Neural cell (in vitro differentiated cells): Measurements from ENCODE around the gene PFKM.

Source experiments
- CTCF ChIP-seq: fragments of 450-650 bp; IDR thresholded peaks from 2 replicates; pipeline ENCODE4 v1.5.1; 2014; ENCODE audit warnings: antibody characterized with exemption, mild to moderate bottlenecking, moderate library complexity; ENCODE audit not compliant: poor library complexity, severe bottlenecking
- EP300 ChIP-seq: fragments of 450-650 bp; conservative IDR thresholded peaks from 2 replicates; pipeline ENCODE4 v1.6.1; 2014; ENCODE audit warnings: antibody characterized with exemption, mild to moderate bottlenecking, moderate library complexity; ENCODE audit not compliant: poor library complexity, severe bottlenecking
- EZH2 ChIP-seq: fragments of 200-600, 300-800 bp; shearing (Covaris generic), sonication (generic); IDR thresholded peaks from 2 replicates; pipeline ENCODE4 v1.6.1; 2014; ENCODE audit warnings: antibody characterized with exemption, low read length, borderline replicate concordance, mild to moderate bottlenecking; ENCODE audit not compliant: insufficient read depth, poor library complexity, severe bottlenecking
- SMC3 ChIP-seq: fragments of 450-650 bp; conservative IDR thresholded peaks from 2 replicates; pipeline ENCODE4 v1.6.1; 2014; ENCODE audit warnings: antibody characterized with exemption, mild to moderate bottlenecking, moderate library complexity; ENCODE audit not compliant: poor library complexity
- TF ChIP-seq, protein P1 (sequence below): IDR thresholded peaks from 2 replicates; pipeline ENCODE4 v1.6.1; 2012; ENCODE audit warnings: borderline replicate concordance

DNA sequence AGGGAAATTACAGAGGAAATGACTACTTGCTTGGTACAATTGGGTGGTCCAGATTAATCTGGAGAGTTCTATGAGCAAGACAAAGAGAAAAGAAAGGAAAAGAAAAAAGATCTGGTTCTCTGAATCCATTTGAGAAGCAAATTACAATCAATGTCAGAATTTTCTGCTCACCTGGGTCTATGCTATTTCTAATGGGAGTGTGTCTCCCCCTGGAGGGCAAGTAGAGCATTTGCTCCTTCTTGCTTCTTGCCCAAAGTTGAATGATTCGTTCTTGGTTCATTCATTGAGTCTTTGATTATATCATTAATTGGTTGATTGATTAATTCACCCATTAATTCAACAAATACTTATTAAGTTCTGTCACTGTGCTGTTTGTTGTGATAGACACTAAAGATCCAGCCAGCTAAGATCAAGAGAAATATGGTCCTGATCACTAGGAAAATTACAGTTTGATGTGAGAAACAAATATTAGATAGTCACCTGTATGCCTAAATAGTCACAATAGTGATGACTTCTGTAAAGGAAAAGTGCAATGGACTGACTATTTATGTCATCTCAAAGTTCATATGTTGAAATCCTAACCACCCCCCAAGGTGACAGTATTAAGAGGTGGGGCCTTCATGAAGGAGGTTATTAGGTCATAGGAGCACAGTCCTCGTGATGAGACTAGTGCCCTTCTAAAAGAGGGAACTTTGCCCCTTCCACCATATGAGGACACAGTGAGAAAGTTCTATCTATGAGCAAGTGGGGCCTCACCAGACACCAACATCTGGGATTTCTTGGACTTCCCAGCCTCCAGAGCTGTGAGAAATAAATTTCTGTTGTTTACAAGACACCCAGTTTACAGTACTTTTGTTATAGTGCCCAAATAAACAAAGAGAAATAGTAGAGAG lies 46.2 kb downstream of the PFKM start:
- TF ChIP-seq, protein P1, sequence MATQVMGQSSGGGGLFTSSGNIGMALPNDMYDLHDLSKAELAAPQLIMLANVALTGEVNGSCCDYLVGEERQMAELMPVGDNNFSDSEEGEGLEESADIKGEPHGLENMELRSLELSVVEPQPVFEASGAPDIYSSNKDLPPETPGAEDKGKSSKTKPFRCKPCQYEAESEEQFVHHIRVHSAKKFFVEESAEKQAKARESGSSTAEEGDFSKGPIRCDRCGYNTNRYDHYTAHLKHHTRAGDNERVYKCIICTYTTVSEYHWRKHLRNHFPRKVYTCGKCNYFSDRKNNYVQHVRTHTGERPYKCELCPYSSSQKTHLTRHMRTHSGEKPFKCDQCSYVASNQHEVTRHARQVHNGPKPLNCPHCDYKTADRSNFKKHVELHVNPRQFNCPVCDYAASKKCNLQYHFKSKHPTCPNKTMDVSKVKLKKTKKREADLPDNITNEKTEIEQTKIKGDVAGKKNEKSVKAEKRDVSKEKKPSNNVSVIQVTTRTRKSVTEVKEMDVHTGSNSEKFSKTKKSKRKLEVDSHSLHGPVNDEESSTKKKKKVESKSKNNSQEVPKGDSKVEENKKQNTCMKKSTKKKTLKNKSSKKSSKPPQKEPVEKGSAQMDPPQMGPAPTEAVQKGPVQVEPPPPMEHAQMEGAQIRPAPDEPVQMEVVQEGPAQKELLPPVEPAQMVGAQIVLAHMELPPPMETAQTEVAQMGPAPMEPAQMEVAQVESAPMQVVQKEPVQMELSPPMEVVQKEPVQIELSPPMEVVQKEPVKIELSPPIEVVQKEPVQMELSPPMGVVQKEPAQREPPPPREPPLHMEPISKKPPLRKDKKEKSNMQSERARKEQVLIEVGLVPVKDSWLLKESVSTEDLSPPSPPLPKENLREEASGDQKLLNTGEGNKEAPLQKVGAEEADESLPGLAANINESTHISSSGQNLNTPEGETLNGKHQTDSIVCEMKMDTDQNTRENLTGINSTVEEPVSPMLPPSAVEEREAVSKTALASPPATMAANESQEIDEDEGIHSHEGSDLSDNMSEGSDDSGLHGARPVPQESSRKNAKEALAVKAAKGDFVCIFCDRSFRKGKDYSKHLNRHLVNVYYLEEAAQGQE = no peak
- TF ChIP-seq EP300 = no peak
- peak; percentile 90 for TF ChIP-seq CTCF
- no peak for TF ChIP-seq EZH2
- peak; percentile 84 for TF ChIP-seq SMC3
